ENCODE measurements around the gene TPST1.

The TPST1 gene

GRCh38 chr7:66303454-66304155, 98.5 kb downstream of the TPST1 start:
- Histone ChIP-seq H3K4me3 (ENCODE audit: low read depth, low read length) (no peak overlapping the region), H3K4me1 (ENCODE audit: control insufficient read depth, insufficient read depth, low read length) (peaks cover 3% of the 10 kb centered on the region), H3K36me3 (ENCODE audit: control insufficient read depth, insufficient read depth, low read length) (no peaks in the 10 kb centered on the region), H3K27me3 (ENCODE audit: control insufficient read depth, insufficient read depth, low read length) (no peaks in the 10 kb centered on the region), H3K9ac (ENCODE audit: low read depth, low read length) (no peak overlapping the region), H3K9me3 (ENCODE audit: control insufficient read depth, insufficient read depth, low read length) (no peaks in the 10 kb centered on the region)

DNA sequence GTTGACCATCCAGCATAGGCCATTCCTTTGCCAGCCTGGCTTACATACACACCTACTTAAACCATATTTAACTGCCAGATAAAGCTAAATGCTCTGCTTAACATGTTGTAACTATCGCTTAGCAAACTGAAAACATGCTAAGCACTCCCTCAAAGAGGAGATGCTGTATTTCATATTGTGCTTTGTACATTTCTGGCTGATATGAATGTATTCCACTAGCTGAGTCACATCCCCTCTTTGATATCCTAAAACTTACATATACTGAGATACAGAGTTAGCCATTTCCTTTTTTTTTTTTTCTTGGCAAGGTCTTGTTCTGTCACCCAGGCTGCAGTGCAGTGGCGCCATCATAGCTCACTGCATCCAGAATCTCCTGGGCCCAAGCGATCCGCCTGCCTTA, 99.4 kb downstream of the TPST1 start:
- no peaks in the 10 kb centered on the region for H3K27me3 ChIP-seq (ENCODE audit: control insufficient read depth, insufficient read depth, low read length)
- no peaks in the 10 kb centered on the region for H3K36me3 ChIP-seq (ENCODE audit: control insufficient read depth, insufficient read depth, low read length)
- H3K4me3 ChIP-seq (ENCODE audit: low read depth, low read length) = no peak overlapping the region
- H3K9me3 ChIP-seq (ENCODE audit: control insufficient read depth, insufficient read depth, low read length) = no peaks in the 10 kb centered on the region
- H3K4me1 ChIP-seq (ENCODE audit: control insufficient read depth, insufficient read depth, low read length) = peaks cover 3% of the 10 kb centered on the region
- no peak overlapping the region for H3K9ac ChIP-seq (ENCODE audit: low read depth, low read length)

DNA sequence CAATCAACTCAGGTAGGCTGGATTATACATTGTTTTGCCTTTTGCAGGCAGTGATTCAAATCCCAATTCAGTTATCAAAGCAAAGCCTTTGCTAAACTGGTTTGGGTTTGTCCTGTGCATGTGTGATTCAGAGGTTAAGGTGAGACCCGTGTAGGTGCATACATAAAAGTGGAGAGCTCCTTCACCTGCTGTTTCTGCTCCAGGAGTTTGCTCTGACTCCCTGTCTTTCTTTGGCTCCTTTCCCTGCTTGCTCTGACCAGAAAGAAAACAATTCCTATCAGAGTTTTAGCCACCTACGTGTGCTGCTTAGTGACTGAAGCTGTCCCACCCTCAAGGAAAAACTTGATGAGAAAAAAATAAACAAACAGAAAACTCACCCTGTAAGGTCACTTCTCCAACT, 101.1 kb downstream of the TPST1 start:
- no peaks in the 10 kb centered on the region for H3K9me3 ChIP-seq (ENCODE audit: control insufficient read depth, insufficient read depth, low read length)
- H3K36me3 ChIP-seq (ENCODE audit: control insufficient read depth, insufficient read depth, low read length) = no peaks in the 10 kb centered on the region
- peaks cover 3% of the 10 kb centered on the region for H3K4me1 ChIP-seq (ENCODE audit: control insufficient read depth, insufficient read depth, low read length)
- H3K4me3 ChIP-seq (ENCODE audit: low read depth, low read length) = no peak overlapping the region
- H3K9ac ChIP-seq (ENCODE audit: low read depth, low read length) = no peak overlapping the region
- no peaks in the 10 kb centered on the region for H3K27me3 ChIP-seq (ENCODE audit: control insufficient read depth, insufficient read depth, low read length)

DNA sequence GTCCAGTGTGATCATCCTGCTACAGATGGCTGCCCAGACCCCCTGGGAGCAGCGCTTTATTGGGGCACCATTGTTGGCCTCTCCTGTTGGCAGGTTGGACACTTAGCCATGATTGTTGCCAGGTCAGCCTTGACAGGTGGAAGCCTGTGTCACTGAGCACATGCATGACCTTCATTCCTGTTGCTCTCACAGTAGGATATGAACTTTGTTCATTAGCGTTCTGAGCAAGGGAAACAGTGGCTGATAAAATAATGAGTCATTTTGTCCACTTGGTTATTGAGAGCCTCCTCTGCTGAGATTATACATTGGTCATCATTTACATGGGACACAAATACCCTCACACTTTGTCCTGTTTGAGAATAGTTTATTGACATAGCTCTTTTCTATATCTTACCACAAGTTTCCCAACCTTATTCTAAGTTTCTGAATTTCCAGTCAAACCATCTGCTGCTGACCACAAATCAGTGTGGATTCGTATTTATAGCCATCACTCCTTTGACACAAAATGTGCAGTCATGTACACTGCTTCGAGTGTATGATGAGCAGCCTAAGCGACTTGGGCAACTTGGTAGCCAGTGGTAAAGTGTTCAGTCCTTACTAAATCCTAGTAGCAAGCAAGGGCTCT, 102.6 kb downstream of the TPST1 start:
- H3K4me3 ChIP-seq (ENCODE audit: low read depth, low read length) = no peak overlapping the region
- H3K9me3 ChIP-seq (ENCODE audit: control insufficient read depth, insufficient read depth, low read length) = no peaks in the 10 kb centered on the region
- H3K36me3 ChIP-seq (ENCODE audit: control insufficient read depth, insufficient read depth, low read length) = no peaks in the 10 kb centered on the region
- H3K4me1 ChIP-seq (ENCODE audit: control insufficient read depth, insufficient read depth, low read length) = no peaks in the 10 kb centered on the region
- H3K27me3 ChIP-seq (ENCODE audit: control insufficient read depth, insufficient read depth, low read length) = no peaks in the 10 kb centered on the region
- H3K9ac ChIP-seq (ENCODE audit: low read depth, low read length) = no peak overlapping the region

GRCh38 chr7:66308411-66308810, 103.3 kb downstream of the TPST1 start:
- Histone ChIP-seq H3K27me3 (ENCODE audit: control insufficient read depth, insufficient read depth, low read length) (no peaks in the 10 kb centered on the region), H3K9ac (ENCODE audit: low read depth, low read length) (no peak overlapping the region), H3K4me1 (ENCODE audit: control insufficient read depth, insufficient read depth, low read length) (no peaks in the 10 kb centered on the region)

DNA sequence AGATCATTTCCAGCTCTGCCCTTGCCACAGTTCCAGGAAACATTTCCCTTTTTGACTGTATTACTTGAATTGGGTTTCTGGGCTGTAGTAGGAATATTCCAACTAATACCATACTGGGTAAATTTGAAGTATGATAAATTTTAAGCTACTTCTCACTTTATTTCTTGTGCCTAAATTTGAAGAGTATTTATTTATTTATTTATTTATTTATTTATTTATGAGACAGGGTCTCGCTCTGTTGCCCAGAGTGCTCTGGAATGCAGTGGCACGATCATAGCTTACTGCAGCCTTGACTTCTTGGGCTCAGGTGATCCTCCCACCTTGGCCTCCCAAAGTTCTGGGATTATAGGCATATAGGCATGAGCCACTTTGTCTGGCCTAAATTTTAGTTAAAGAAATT, 105.5 kb downstream of the TPST1 start:
- Histone ChIP-seq H3K9me3 (ENCODE audit: control insufficient read depth, insufficient read depth, low read length) (no peaks in the 10 kb centered on the region), H3K27me3 (ENCODE audit: control insufficient read depth, insufficient read depth, low read length) (no peaks in the 10 kb centered on the region), H3K9ac (ENCODE audit: low read depth, low read length) (no peak overlapping the region), H3K4me3 (ENCODE audit: low read depth, low read length) (no peak overlapping the region), H3K36me3 (ENCODE audit: control insufficient read depth, insufficient read depth, low read length) (no peaks in the 10 kb centered on the region), H3K4me1 (ENCODE audit: control insufficient read depth, insufficient read depth, low read length) (peaks cover 6% of the 10 kb centered on the region)

More at GRCh38 chr7:66308411-66308810, 103.3 kb downstream of the TPST1 start:
- Histone ChIP-seq H3K4me3 (ENCODE audit: low read depth, low read length) (no peak overlapping the region), H3K36me3 (ENCODE audit: control insufficient read depth, insufficient read depth, low read length) (no peaks in the 10 kb centered on the region), H3K9me3 (ENCODE audit: control insufficient read depth, insufficient read depth, low read length) (no peaks in the 10 kb centered on the region)

GRCh38 chr7:66313886-66314568, 108.9 kb downstream of the TPST1 start:
- no peak overlapping the region for H3K4me3 ChIP-seq (ENCODE audit: low read depth, low read length)
- H3K36me3 ChIP-seq (ENCODE audit: control insufficient read depth, insufficient read depth, low read length) = no peaks in the 10 kb centered on the region
- peaks cover 6% of the 10 kb centered on the region for H3K4me1 ChIP-seq (ENCODE audit: control insufficient read depth, insufficient read depth, low read length)
- no peaks in the 10 kb centered on the region for H3K27me3 ChIP-seq (ENCODE audit: control insufficient read depth, insufficient read depth, low read length)
- H3K9ac ChIP-seq (ENCODE audit: low read depth, low read length) = no peak overlapping the region
- H3K9me3 ChIP-seq (ENCODE audit: control insufficient read depth, insufficient read depth, low read length) = no peaks in the 10 kb centered on the region

- Histone ChIP-seq H3K9me3 (ENCODE audit: control insufficient read depth, insufficient read depth, low read length) (no peaks in the 10 kb centered on the region), H3K4me3 (ENCODE audit: low read depth, low read length) (no peak overlapping the region), H3K9ac (ENCODE audit: low read depth, low read length) (no peak overlapping the region), H3K27me3 (ENCODE audit: control insufficient read depth, insufficient read depth, low read length) (no peaks in the 10 kb centered on the region), H3K4me1 (ENCODE audit: control insufficient read depth, insufficient read depth, low read length) (peaks cover 6% of the 10 kb centered on the region), H3K36me3 (ENCODE audit: control insufficient read depth, insufficient read depth, low read length) (no peaks in the 10 kb centered on the region)
Measured at GRCh38 chr7:66315192-66315591, 110.1 kb downstream of the TPST1 start.

DNA sequence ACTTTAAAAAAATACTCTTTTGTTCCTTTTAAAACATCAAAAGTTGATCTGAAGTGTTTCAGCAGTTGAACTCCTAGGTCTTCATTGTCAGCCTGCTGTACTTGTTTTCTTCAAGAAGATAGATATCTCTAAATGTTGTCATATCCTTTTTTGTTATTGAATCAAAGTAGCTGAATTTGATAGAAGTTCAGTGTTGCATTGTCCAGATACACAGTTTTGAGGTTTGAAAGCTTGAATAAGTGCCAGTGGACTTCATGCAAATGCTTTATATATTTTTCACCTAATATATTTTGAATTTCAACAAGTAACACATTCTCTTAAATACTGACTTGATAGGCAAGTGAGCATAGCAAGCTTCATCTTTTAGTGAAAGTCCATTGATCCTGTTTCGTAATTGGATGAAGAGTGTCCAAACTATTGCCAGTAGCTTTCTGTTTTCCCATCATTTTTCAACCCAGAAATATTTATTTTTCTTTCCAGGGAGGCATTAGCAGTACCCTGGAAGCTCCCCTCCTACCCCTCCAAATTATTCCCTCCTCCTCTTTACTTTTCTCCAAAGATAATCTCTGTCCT, 114.4 kb downstream of the TPST1 start:
- H3K36me3 ChIP-seq (ENCODE audit: control insufficient read depth, insufficient read depth, low read length) = no peaks in the 10 kb centered on the region
- H3K4me3 ChIP-seq (ENCODE audit: low read depth, low read length) = no peak overlapping the region
- H3K9me3 ChIP-seq (ENCODE audit: control insufficient read depth, insufficient read depth, low read length) = peaks cover 4% of the 10 kb centered on the region
- H3K27me3 ChIP-seq (ENCODE audit: control insufficient read depth, insufficient read depth, low read length) = no peaks in the 10 kb centered on the region
- no peak overlapping the region for H3K9ac ChIP-seq (ENCODE audit: low read depth, low read length)
- H3K4me1 ChIP-seq (ENCODE audit: control insufficient read depth, insufficient read depth, low read length) = peaks cover 6% of the 10 kb centered on the region

DNA sequence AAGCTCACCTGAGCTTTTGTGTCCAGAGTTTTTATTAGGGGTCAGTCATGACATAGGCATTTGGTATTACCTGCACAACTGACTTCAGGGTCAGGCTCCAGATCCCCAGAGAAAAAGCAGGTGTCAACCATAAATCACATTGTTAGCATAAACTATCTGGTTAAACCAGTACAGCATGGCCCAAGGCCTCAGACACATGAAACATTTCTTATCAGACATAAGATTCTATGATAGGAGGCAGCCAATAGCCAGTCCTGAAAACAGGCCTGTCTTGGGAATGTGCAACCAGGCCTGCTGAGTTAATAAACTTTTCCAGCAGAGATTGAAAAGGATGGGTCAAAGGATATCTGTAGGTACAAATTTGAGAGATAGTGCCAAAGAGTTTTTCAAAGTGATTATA, 116.1 kb downstream of the TPST1 start:
- Histone ChIP-seq H3K36me3 (ENCODE audit: control insufficient read depth, insufficient read depth, low read length) (no peaks in the 10 kb centered on the region), H3K9me3 (ENCODE audit: control insufficient read depth, insufficient read depth, low read length) (peaks cover 4% of the 10 kb centered on the region), H3K4me3 (ENCODE audit: low read depth, low read length) (no peak overlapping the region), H3K27me3 (ENCODE audit: control insufficient read depth, insufficient read depth, low read length) (no peaks in the 10 kb centered on the region), H3K4me1 (ENCODE audit: control insufficient read depth, insufficient read depth, low read length) (no peaks in the 10 kb centered on the region), H3K9ac (ENCODE audit: low read depth, low read length) (no peak overlapping the region)

DNA sequence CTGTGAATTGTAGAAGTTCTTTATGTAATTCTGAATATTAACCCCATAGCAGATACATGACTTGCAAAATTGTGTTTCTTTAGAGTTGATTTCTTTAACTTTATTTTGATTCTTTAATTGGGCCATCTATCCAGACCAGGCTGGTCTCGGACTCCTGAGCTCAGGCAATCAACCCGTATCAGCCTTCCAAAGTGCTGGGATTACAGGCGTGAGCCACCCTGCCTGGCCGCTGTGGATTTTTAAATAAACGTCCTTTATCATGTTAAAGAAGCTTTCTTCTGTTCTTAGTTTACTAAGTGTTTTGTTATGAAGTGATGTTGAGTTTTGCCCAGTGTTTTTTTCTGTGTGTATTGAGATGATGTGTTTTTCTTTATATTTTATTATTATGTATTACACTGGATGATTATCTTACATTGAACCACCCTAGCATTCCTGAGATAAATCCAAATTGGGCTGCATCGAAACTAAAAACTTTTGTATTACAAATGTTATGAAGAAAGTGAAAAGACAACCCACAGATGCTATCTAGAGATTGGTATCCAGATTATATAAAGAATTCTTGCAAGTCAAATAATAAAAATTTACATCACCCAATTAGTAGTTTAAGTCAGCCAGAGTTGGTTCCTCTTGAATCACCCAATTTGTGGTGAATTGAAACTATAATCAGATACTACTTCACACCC, 118.1 kb downstream of the TPST1 start:
- peaks cover 4% of the 10 kb centered on the region for H3K9me3 ChIP-seq (ENCODE audit: control insufficient read depth, insufficient read depth, low read length)
- no peak overlapping the region for H3K4me3 ChIP-seq (ENCODE audit: low read depth, low read length)
- H3K4me1 ChIP-seq (ENCODE audit: control insufficient read depth, insufficient read depth, low read length) = no peaks in the 10 kb centered on the region
- H3K9ac ChIP-seq (ENCODE audit: low read depth, low read length) = no peak overlapping the region
- no peaks in the 10 kb centered on the region for H3K27me3 ChIP-seq (ENCODE audit: control insufficient read depth, insufficient read depth, low read length)
- no peaks in the 10 kb centered on the region for H3K36me3 ChIP-seq (ENCODE audit: control insufficient read depth, insufficient read depth, low read length)

Measured in iPS-15b (cell line).